Epithelial cell of prostate (primary cell): ENCODE results near the gene SPEF2.

ENCODE experiments used
- DNase-seq: peaks from one replicate; pipeline ENCODE4 v3.0.0-alpha.2; 2011; ENCODE audit warnings: low read depth, low spot score
- H3K27ac ChIP-seq: fragments of 450-650 bp; 2 replicates; pipeline ENCODE4 v1.5.1; 2017; ENCODE audit warnings: mild to moderate bottlenecking

The SPEF2 gene

DNA sequence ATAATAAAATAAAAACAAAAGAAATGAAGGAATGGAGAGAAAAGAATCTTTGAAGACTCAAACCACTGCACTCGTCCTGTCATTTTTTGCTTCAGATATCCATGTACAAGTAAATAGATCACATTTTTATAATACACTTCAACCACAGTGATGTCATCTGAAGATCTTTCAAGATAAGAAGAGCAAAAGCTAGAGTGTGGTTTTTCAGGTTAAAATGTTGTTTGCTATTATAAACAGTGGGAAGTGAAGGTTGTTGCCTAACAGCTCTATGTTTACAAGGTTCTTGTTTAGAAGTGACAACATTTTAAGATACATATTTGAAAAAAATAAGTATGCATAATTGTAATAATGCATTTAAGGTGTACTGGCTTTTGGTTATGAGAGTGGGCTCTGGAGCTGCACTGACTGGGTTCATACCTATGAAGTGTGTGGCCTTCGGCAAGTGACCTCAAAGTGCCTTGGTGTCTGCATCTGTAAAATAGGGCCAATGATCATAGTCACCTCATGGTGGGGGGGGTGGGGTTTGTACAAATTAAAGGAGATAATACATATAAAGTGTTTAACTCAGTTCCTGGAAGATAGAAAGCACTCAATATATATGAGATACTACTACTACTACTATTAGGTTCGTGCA, 193.6 kb downstream of the SPEF2 start:
- no peak for DNase-seq
- no peak overlapping the region for H3K27ac ChIP-seq

DNA sequence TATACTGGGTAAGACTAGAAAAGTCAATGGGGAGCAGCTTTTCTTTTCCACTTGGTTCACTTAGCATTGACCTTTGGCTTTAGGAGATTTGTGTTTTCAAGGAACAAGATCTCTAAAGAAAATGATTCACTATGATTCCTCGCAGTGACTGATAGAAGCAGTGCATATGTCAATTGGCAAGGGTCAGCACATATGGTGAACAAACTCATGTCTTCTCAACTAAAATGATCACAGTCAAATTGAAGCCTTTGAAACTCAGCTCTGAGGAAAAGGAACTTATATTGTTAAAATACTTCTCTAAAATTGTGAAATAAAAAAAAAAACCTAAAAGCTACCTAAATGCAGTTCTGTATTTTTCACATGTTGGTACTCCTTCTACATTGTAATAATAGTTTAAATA, 195.9 kb downstream of the SPEF2 start:
- no peak for DNase-seq
- H3K27ac ChIP-seq, result no peak overlapping the region

DNA sequence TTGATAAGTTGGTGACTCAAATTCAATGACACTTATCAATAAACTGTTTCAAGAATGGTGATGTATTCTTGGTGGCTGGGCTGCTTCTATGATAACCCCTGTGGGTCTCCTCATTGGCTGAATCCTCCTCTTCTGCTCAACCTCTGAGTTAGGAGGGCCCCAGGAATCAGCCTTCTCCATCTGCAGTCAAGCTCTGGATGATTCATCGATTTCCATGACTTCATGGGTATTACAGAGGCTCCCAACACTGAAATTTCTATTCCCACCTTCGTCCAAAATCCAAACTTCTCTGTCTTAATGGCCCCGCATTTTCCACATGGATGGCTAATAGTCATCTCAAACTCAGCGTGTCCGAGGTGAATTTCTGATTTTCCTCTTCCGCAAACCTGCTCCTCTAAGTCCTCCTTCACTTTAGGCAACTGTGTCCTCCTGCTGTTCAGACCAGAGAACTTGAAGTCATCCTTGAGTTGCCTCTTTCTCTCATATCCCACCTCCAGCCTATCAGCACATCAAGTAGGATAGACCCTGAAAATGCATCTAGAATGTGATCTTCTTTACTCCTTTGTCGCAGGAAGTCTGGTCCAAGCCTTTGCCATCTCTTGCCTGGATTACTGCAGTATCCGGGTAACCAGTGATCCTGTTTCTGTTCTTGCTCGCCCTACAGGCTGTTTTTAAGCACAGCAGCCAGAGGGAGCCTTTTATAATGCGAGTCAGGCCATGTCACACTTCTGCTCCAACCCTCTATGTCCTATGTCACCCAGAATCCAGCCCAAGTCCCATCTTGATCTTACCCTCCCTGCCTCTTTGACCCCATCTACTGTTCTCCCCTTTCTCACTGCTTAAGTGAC, 197.7 kb downstream of the SPEF2 start:
- no peak overlapping the region for H3K27ac ChIP-seq
- no peak for DNase-seq

DNA sequence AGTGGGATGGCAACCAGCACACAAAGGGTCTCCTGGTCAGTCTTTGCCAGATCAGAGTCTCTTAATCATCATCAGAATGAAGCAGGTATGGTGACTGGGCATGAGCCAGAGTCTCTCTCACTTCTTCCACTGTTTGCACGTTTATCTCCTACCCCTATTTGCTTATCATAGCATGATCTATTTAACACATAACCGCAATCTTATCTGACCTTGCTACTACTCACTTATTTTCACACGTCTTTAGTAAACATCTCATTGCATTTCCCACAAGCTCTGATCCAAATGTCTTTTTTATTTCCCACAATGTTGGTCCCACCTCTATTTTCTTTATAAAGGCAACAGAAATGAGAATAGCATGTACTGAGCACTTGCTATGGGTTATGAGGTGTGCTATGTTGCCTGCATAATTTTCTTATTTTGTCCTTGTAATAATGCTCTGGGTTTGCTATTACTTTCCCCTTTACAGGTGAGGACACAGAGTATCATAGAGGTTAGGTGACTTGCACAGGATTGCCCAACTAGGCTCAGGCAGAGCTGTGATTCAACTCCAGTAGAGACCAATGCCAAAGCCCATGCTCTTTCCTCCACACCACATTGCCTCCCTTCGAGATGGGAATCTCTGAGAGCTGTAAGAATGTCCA, 199.3 kb downstream of the SPEF2 start:
- no peak for DNase-seq
- H3K27ac ChIP-seq, result no peak overlapping the region

DNA sequence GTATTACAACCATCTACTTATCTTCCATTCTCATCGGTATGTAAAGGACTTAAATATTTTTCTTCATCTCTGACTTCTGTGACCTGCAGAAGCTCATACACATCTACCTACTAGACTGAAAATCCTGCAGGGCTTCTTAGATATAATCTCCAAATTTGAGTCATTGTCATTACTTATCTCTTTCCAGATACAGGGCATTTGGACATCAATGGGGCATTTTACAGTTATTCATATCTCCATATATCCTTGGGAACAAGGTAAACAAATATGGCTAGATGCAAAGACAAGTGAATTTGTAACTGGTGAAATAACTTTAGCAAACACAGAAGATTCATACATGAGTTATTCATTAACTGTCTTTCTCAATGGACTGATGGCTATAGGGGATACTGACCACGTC, 201.4 kb downstream of the SPEF2 start:
- no peak overlapping the region for H3K27ac ChIP-seq
- DNase-seq, result no peak

DNA sequence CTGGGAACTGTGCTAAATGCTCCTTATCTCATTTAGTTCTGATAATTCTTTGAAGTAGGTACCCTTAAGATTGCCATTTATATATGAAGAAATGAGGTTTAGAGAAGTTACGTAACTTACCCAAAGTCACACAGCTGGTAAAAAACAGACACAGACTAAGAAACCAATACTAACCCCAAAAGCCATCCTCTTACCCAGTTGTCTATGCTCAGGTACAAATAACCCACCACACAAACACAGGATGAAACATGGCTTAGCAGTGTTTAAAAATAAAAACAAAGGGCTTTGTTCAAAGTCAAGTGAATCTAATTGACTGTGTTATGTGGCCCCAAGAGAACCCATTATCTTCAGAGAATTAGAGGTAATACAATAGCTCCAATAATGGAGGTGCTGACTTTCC, 202.0 kb downstream of the SPEF2 start:
- DNase-seq, result no peak
- H3K27ac ChIP-seq, result no peak overlapping the region

DNA sequence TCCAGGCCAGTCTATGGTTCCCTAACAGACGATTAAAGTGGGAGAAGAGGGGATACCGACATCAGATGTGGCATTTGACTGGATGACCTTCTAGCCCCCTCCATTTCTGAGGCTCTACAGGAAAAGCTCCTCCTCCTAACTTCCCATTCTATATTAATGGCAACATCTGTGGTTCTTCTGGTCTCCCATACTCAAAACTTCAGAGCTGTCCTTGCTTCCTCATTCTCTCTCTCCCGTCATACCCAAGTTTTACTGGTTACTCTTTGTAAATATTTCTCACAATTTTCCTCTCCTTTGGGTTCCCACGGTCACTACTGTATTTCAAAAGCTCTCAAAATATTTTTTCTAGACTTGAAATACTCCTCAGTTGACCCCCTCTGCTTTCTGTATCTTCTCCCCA, 203.1 kb downstream of the SPEF2 start:
- H3K27ac ChIP-seq, result no peak overlapping the region
- no peak for DNase-seq

DNA sequence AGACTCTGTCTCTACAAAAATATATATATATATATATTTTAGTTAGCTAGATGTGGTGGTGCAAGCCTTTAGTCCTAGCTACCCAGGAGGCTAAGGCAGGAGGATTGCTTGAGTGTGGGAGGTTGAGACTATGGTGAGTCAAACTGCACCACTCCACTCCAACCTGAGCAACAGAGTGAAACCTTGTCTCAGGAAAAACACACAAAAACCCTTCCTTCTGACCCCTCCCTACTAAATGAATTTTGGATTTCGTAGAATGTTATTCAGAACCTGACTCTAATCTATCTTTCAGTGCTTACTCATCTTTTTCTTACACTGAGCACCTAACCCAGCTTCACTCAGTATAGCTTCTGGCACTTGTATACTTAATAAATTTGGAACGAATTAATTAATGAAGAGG, 203.8 kb downstream of the SPEF2 start:
- H3K27ac ChIP-seq, result no peak overlapping the region
- no peak for DNase-seq

DNA sequence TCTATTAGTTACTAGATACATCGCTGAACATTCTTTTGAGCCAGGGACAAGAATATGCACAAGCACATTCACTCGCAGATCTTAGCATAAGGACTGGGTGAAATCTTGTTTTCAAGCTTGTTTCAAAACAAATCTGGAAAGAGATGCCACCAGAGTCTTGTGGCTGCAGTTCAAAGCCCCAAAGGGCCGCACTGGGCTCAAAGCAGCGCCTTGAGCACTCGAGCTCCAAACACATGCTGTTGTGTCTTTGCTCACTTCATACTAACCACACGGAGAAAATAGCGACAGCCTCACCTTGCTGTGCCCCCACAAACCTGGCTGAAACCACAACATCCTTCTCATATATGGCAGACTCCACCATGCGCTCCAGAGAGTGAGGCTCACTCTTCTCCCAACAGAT, 204.8 kb downstream of the SPEF2 start:
- no peak overlapping the region for H3K27ac ChIP-seq
- no peak for DNase-seq

DNA sequence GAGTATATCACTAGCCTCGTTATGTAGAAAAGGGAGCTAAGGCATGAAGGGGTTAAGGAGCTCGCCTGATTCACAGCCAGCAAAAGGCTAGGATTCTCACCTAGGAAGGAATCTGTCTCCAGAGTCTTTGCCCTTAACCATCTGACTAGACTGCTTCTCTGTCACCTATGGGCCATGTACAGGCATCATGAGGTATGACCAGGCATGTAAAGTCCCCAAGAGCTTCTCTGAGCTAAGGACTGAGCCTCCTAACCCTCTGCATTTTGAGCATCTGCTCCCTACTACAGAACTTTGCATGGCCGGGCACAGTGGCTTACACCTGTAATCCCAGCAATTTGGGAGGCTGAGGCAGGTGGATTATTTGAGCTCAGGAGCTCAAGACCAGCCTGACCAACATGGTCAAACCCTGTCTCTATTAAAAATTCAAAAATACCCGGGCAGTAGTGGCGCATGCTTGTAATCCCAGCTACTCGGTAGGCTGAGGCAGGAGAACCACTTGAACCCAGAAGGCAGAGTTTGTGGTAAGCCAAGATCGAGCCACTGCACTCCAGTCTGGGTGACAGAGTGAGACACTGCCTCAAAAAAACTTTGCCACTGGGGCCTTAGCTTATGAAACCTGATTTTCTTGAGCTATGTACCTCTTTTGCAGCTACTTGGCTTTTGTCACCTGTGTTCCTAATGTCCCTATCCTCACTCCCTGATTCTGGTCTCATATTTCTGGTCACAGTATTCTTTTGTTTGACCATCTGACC, 205.9 kb downstream of the SPEF2 start:
- no peak for DNase-seq
- H3K27ac ChIP-seq, result no peak overlapping the region

DNA sequence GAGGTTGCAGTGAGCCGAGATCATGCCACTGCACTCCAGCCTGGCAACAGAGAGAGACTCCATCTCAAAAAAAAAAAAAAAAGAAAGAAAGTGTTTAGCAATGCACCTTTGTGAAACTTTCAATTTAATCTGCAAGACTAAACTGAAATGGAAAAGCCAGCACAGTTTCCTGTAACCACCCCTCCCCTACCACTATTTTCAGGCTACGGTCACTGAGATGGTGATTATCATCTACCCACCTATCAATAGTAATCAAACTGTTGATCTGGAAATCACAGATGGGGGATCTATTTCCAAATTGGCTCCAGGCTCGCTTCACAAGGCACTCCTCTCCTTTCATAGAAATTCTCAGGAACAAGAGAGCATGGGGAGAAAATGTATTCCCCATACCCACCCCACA, 208.4 kb downstream of the SPEF2 start:
- H3K27ac ChIP-seq, result no peak overlapping the region
- DNase-seq, result no peak

DNA sequence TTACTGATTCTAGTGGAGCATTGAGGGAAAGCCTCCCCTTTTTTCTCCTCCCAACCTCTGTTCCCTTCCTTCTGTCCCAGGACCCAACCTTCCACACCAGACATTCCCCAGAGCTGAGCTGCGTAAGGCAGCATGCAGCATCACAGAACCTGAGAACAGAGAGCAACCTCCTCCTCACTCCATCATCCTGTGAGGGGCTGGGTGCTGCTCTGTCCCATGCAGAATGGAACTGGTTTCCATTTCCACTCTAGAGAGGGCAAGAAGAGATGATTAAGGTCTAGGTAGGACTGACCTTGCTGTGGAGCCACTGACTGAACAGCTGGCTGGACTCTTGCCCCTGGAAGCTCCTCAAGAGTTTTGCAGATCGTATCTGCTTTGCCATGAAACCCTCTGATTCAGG, 208.9 kb downstream of the SPEF2 start:
- no peak overlapping the region for H3K27ac ChIP-seq
- DNase-seq, result no peak

DNA sequence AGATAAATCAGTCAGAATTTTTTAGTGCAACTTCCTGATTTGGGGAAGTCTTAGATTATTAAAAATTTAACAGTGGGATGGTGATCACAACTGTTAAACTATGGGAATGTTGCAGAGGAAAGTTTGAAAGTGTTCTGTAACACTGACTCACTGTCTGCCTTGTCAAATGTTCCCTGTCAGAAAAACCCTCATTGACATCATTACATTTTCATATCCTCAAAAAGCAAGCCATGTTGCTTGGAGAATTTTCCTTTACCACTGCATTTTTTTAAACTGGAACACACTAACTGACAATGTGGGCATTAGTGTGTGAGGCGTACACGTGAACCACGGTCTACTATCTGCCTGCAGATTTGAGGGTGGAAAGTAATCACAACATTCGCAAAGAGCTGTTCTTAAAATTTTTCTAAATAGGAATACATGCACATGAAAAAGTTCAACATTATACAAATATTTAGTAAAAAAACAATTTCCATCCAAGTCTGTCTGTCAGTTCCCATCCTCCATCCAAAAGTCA, 210.5 kb downstream of the SPEF2 start:
- DNase-seq, result no peak
- no peak overlapping the region for H3K27ac ChIP-seq

DNA sequence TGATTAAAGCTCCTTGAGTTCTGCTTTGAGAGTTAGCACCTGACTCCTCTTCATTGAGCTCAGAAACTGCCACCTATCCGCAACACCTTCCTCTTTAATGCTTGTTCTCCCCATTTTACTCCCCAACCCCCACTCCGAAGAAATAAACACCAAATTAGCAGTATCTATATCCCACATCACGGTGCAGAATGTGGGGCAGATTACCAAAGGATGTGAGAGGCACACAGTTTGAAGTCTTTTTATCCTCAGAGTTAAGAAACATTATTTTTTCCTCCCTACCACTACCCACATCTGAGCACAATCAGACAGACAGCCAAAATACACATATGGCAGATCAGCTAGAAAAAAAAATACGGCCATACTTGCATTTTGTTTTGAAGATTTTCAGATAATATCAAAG, 212.9 kb downstream of the SPEF2 start:
- H3K27ac ChIP-seq, result no peak overlapping the region
- no peak for DNase-seq

DNA sequence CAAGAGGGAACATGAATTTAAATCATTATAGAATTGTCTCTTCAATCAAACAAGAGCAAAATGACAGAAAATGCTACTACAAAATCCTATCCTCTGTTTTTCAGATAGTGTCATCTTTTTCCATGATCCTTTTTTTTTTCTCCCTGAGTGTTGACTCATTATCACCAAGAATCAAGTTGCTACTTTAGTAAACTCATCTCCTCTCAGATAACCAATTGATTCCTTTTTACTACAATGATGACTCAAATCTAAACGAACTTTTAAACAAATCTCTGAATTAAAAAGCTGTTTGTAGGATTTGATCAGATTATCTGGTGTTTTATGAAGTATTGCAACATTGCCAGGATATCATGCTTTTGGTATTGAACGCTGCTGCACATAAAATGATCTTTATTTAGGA, 215.1 kb downstream of the SPEF2 start:
- no peak for DNase-seq
- no peak overlapping the region for H3K27ac ChIP-seq

DNA sequence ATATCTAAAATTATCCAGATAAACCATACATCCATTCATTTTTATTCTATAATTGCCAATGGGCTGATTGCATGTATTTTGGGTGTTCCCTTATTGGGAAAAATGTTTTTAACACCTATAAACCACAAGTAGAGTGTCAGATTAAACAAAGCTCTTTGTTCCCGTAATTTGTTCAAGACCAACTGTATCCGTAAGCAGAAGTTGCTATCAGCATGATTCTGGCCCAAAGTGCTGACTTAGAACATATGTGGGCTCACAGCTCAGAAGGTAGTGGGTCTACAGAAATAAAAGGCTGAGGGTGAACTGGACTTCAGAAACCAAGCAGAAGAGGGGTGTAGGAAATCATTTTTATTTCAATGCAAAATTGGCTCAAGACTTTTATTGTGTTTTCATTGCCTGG, 215.6 kb downstream of the SPEF2 start:
- DNase-seq, result no peak
- no peak overlapping the region for H3K27ac ChIP-seq

DNA sequence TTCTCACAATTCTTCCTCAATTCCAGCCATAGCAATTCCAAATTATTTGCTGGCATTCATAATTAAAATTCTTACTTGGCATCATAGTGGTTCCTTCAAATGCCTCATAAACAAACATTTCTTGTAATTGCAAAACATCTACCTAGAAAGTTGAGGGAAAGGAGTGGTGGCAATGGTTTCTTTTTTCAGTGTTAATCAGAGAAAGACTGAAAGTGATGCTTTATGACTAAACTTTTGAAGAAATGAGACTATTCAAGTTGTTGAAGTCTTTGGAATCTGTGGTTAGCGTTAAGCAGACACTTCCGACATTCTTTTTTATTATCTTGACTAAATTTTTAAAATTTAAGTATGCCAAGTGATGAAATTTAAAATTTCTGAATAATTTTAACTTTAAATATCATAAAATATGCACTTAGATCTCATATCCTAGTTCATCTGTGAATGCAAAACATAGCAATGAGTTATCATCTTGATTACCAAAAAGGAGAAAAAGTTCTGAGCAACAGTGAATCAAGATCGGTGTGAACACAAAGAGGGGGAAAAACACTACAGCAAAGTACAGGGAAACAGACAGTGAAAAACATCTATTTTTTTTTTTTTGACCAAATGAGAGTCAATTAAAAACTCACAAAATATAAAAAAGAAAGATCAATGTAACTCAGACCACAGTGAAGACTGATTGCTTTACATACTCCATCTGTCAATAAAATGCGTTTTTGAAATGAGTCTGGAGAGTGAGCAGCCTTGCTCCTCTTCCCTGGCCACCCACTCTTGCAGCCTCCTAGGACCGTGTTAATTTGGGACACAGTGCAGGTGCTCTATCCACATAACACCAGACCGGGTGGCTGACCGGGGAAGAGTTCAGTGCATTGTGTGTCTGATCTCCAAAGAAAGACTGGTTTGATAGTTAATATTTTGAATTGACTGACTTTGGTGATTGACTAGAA, 218.4 kb downstream of the SPEF2 start:
- DNase-seq, result no peak
- H3K27ac ChIP-seq, result no peak overlapping the region

DNA sequence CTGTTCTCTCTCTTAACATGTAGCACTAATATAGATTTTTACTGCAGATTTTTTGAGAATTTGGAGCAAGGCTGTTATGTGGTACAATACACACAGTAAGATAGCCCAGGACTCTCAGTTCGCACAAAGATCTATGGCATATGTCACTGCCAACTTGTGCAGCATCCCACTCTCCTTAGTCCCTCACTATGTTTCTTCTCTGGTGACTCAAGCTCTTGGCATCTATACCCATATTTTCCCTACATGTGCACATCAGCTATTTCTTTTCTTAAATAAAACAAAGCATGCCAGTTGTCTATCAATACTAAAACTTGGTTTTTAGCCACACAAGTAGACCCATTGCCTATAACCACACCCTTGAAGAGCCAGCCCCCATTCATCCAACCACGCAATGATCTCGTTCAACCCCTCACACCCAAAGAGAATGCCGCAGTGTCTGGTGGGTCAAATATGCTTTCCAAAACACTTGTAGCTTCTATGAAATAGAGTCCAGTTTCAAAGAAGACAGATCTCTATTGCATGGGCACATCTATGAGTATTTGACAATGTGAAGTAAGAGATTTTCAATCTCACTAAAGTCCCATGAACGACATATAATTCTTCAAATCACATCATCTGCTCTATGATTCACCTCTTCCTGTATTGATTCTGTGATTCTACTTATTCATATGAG, 220.8 kb downstream of the SPEF2 start:
- no peak overlapping the region for H3K27ac ChIP-seq
- DNase-seq, result no peak

DNA sequence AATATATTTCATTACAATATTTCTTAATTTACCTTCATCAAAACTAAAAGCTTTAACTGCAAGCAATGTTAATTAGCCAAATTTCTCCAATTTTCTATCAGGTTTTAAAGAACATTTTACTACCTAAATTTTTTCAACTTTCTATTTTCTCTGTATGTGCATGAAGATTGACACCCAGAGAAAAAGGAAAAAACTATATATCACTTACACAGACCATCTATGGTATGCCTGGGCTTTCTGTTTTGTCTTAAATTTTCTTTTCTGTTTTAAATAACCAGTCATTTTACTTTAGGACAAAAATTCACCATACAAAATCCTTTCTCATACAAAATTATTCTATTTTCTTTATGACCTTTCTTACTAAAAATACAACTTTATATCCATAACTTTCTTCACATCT, 225.2 kb downstream of the SPEF2 start:
- DNase-seq, result no peak
- H3K27ac ChIP-seq, result no peak overlapping the region
